ENCODE results near the gene ZNF627. TPM values are rescaled to one million over a fixed set of nuclear protein-coding genes. Genes with fewer than 3 reads are reported as not detected.
"Not testable (repeated sequence)": the region's sequence is repeated elsewhere in the genome, so short reads cannot be mapped to it uniquely, and the experiment has no call there.

The ZNF627 gene
- total RNA-seq, 8 experiments from 2014 or later, result 6.8 to 55.7 (median 42.5) TPM

- in situ Hi-C loops (cut with MboI; ENCODE audit: low pct_unique_long_range_greater_than_20kb in 2 of 9, low sequenced_read_pairs in 9 of 9, unreplicated experiment in 9 of 9), result no loop called here
- no peak for ATAC-seq (replicated peaks in 6 of 8)
- Histone ChIP-seq H3K27ac (no peak overlapping the region), H3K4me3 (no peak overlapping the region), H3K4me1 (replicated peaks in 1 of 2) (no peaks in the 10 kb centered on the region)
- WGBS, 10 experiments, result 84 to 100% (median 97%) methylated on average over 8 to 19 of the region's 19 CpGs
These were observed 20.1 kb downstream of the ZNF627 start for GRCh38 chr19:11617180-11618062.

- Histone ChIP-seq H3K4me1 (replicated peaks in 1 of 2) (no peaks in the 10 kb centered on the region), H3K4me3 (no peak overlapping the region), H3K27ac (no peak overlapping the region)
- 78 to 100% (median 93%) methylated on average over 2 to 4 of the region's 4 CpGs; no CpG with 5 or more reads in 5 of the 10 experiments for WGBS, 10 experiments
- in situ Hi-C loops (cut with MboI; ENCODE audit: low pct_unique_long_range_greater_than_20kb in 2 of 9, low sequenced_read_pairs in 9 of 9, unreplicated experiment in 9 of 9), result no loop called here
- ATAC-seq (replicated peaks in 6 of 8), result peak in 2 of 8 experiments; percentile 51 to 62
These were observed 23.3 kb downstream of the ZNF627 start for GRCh38 chr19:11620553-11620952.

GRCh38 chr19:11622401-11622800 lies 25.1 kb downstream of the ZNF627 start:
- H3K4me1 ChIP-seq (replicated peaks in 1 of 2); in situ Hi-C loops (cut with MboI; ENCODE audit: low pct_unique_long_range_greater_than_20kb in 2 of 9, low sequenced_read_pairs in 9 of 9, unreplicated experiment in 9 of 9); ATAC-seq (replicated peaks in 6 of 8); H3K27ac ChIP-seq; H3K4me3 ChIP-seq: not testable (repeated sequence)
- 48 to 80% (median 78%) methylated on average over 1 to 3 of the region's 3 CpGs; no CpG with 5 or more reads in 5 of the 10 experiments for WGBS, 10 experiments

- in situ Hi-C loops (cut with MboI; ENCODE audit: low pct_unique_long_range_greater_than_20kb in 2 of 9, low sequenced_read_pairs in 9 of 9, unreplicated experiment in 9 of 9), result no loop called here
- H3K4me1 ChIP-seq (replicated peaks in 1 of 2), result no peaks in the 10 kb centered on the region
- WGBS, 10 experiments, result 5 to 92% (median 39%) methylated on average over 1 to 4 of the region's 4 CpGs; no CpG with 5 or more reads in 1 of the 10 experiments
- no peak overlapping the region for H3K4me3 ChIP-seq
- peak in 3 of 8 experiments; percentile 18 to 66 (median 55) for ATAC-seq (replicated peaks in 6 of 8)
- H3K27ac ChIP-seq, result no peak overlapping the region
These were observed 26.8 kb downstream of the ZNF627 start for GRCh38 chr19:11624069-11624463.

- in situ Hi-C loops (cut with MboI; ENCODE audit: low pct_unique_long_range_greater_than_20kb in 2 of 9, low sequenced_read_pairs in 9 of 9, unreplicated experiment in 9 of 9), result no loop called here
- 60 to 81% (median 75%) methylated on average over 1 to 9 of the region's 15 CpGs; no CpG with 5 or more reads in 4 of the 10 experiments for WGBS, 10 experiments
- Histone ChIP-seq H3K4me3 (no peak overlapping the region), H3K27ac (no peak overlapping the region), H3K4me1 (replicated peaks in 1 of 2) (no peaks in the 10 kb centered on the region)
- no peak for ATAC-seq (replicated peaks in 6 of 8)
These were observed 29.0 kb downstream of the ZNF627 start for GRCh38 chr19:11626252-11626651.

- Histone ChIP-seq H3K27ac (no peak overlapping the region), H3K4me3 (no peak overlapping the region), H3K4me1 (replicated peaks in 1 of 2) (no peaks in the 10 kb centered on the region)
- no peak for ATAC-seq (replicated peaks in 6 of 8)
- 45 to 100% (median 78%) methylated on average over 1 to 8 of the region's 9 CpGs; no CpG with 5 or more reads in 3 of the 10 experiments for WGBS, 10 experiments
- in situ Hi-C loops (cut with MboI; ENCODE audit: low pct_unique_long_range_greater_than_20kb in 2 of 9, low sequenced_read_pairs in 9 of 9, unreplicated experiment in 9 of 9), result no loop called here
These were observed 35.9 kb downstream of the ZNF627 start for GRCh38 chr19:11633223-11633622.

GRCh38 chr19:11634018-11634662 lies 36.9 kb downstream of the ZNF627 start:
- H3K4me3 ChIP-seq; ATAC-seq (replicated peaks in 6 of 8); H3K27ac ChIP-seq; H3K4me1 ChIP-seq (replicated peaks in 1 of 2); in situ Hi-C loops (cut with MboI; ENCODE audit: low pct_unique_long_range_greater_than_20kb in 2 of 9, low sequenced_read_pairs in 9 of 9, unreplicated experiment in 9 of 9): not testable (repeated sequence)
- WGBS, 10 experiments, result 79 to 100% (median 90%) methylated on average over 1 to 3 of the region's 3 CpGs; no CpG with 5 or more reads in 1 of the 10 experiments

- Histone ChIP-seq H3K4me3 (peak overlapping the region; percentile 50 to 80 (median 56)), H3K27ac (no peak overlapping the region), H3K4me1 (replicated peaks in 1 of 2) (peaks cover 0 to 4% of the 10 kb centered on the region in 2 donors)
- in situ Hi-C loops (cut with MboI; ENCODE audit: low pct_unique_long_range_greater_than_20kb in 2 of 9, low sequenced_read_pairs in 9 of 9, unreplicated experiment in 9 of 9), result no loop called here
- peak; percentile 8 to 57 (median 52) for ATAC-seq (replicated peaks in 6 of 8)
- WGBS, 10 experiments, result 0 to 20% methylated on average over 1 to 2 of the region's 7 CpGs; no CpG with 5 or more reads in 8 of the 10 experiments
These were observed 41.9 kb downstream of the ZNF627 start for GRCh38 chr19:11639245-11639601.

- in situ Hi-C loops (cut with MboI; ENCODE audit: low pct_unique_long_range_greater_than_20kb in 2 of 9, low sequenced_read_pairs in 9 of 9, unreplicated experiment in 9 of 9), result no loop called here
- H3K27ac ChIP-seq, result peak overlapping the region; percentile 44 to 53
- H3K4me1 ChIP-seq (replicated peaks in 1 of 2), result peaks cover 0 to 4% of the 10 kb centered on the region in 2 donors
- H3K4me3 ChIP-seq, result peak overlapping the region; percentile 50 to 80 (median 56)
- 3% methylated on average over 7 of the region's 55 CpGs; no CpG with 5 or more reads in 9 of the 10 experiments for WGBS, 10 experiments
- peak; percentile 96 to 99 (median 98) for ATAC-seq (replicated peaks in 6 of 8)
These were observed 42.6 kb downstream of the ZNF627 start for GRCh38 chr19:11639602-11640471.

GRCh38 chr19:11641244-11641643 lies 44.0 kb downstream of the ZNF627 start:
- 83 to 100% (median 100%) methylated on average over 1 to 4 of the region's 7 CpGs; no CpG with 5 or more reads in 1 of the 10 experiments for whole genome bisulfite sequencing, 10 experiments
- Histone ChIP-seq H3K4me1 (replicated peaks in 1 of 2) (peaks cover 0 to 4% of the 10 kb centered on the region in 2 donors), H3K4me3 (no peak overlapping the region), H3K27ac (no peak overlapping the region)
- in situ Hi-C loops (cut with MboI; ENCODE audit: low pct_unique_long_range_greater_than_20kb in 2 of 9, low sequenced_read_pairs in 9 of 9, unreplicated experiment in 9 of 9), result no loop called here
- ATAC-seq (replicated peaks in 6 of 8), result no peak

GRCh38 chr19:11642902-11643301 lies 45.6 kb downstream of the ZNF627 start:
- no peak overlapping the region for H3K27ac ChIP-seq
- ATAC-seq (replicated peaks in 6 of 8), result no peak
- in situ Hi-C loops (cut with MboI; ENCODE audit: low pct_unique_long_range_greater_than_20kb in 2 of 9, low sequenced_read_pairs in 9 of 9, unreplicated experiment in 9 of 9), result no loop called here
- H3K4me1 ChIP-seq (replicated peaks in 1 of 2), result peaks cover 0 to 4% of the 10 kb centered on the region in 2 donors
- WGBS, 10 experiments, result 82 to 100% (median 100%) methylated on average over 1 to 3 of the region's 3 CpGs; no CpG with 5 or more reads in 2 of the 10 experiments
- no peak overlapping the region for H3K4me3 ChIP-seq

- in situ Hi-C loops (cut with MboI; ENCODE audit: low pct_unique_long_range_greater_than_20kb in 2 of 9, low sequenced_read_pairs in 9 of 9, unreplicated experiment in 9 of 9), result no loop called here
- ATAC-seq (replicated peaks in 6 of 8), result no peak
These were observed 52.7 kb downstream of the ZNF627 start for GRCh38 chr19:11649941-11650340.

More at GRCh38 chr19:11649941-11650340, 52.7 kb downstream of the ZNF627 start:
- Histone ChIP-seq H3K4me3 (no peak overlapping the region), H3K4me1 (replicated peaks in 1 of 2) (no peaks in the 10 kb centered on the region), H3K27ac (no peak overlapping the region)

Measured in motor neuron (in vitro differentiated cells).